Activated gamma-delta T cell treated with Interleukin-2 at 50 U/mL for 16 hours (primary cell): ENCODE data around the gene DGUOK.

Experiments used
- DNase-seq: peaks from one replicate; pipeline ENCODE4 v3.0.0-alpha.2; 2020

DGUOK gene

DNA sequence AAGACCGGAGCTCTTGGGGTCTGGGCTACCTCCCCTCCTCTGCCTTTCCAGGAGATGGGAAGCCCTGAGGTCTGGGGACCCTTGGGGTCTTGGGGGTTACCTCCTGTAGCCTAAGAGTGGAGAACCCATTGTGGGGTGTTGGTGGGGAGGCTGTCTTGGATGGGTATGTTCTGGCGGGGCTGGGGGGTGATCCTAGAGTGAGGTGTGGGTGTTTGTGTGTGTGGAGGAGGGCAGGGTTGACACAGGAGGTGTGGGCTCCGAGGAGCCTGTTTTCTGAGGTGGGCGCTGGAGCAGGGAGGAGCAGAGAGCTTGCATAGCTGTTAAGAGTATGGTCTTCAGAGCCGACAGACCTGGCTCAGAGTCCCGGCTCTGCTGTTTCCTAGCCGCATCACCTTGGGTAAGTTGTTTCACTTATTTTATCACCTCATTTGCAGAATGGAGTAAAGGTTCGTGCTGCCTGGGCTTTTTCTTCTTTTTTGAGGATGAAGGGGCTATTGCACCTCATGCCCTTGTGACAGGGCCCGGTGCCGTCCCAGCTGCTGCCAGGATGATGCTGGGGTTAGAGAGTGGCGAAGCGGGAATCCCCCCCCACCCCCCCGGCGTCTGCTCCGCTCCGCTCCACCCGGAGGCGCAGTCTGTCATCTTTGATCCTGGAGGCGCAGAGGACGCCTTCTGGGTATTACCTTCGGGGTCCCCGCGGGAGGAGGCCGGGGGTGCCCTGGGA is 75.3 kb downstream of the DGUOK start:
- no peak for DNase-seq

DNA sequence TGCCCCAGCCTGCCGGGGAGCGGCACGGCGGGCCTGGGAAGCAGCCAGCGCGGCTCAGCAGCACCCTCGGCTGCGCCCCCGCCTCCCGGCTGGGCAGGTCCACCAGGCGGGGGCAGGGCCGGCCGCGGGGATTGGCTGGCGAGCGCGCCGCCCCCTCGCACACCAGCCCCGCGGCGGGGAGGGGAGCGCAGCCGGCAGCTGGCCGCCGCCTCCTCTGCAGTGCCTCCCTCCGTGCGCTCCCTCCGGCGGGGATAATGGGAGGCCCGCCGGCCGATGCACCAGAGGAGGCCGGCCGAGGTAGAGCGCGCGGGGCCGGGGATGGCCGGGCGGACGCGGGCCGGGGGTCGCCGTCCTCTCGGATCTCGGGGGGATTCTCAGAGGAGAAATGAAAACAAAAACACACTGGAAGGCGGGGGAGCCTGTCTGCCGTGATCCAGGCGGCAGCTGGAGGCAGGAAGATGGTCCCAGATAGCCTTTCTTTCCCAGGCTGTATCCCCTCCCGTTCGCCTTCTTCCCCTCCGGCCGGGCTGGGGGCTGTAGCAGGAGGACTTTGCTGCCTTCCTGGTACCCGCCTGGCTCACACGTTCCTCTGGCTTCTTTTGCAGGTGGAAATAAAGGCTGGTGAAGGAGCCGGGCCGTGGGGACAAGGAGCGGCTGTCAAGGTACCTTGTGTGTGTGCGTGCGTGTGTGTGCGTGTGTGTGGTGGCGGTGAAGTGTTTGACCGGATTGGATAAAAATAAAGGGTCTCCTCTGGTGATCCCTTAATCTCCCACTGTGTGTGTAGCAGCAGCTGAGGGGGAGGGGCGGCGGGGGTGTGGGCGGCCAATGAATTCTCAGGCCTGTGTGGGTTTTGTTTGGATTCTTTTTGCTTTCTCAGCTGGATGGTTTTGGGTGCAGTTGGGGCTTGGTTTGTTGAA is 76.1 kb downstream of the DGUOK start:
- DNase-seq = peak; percentile 73

DNA sequence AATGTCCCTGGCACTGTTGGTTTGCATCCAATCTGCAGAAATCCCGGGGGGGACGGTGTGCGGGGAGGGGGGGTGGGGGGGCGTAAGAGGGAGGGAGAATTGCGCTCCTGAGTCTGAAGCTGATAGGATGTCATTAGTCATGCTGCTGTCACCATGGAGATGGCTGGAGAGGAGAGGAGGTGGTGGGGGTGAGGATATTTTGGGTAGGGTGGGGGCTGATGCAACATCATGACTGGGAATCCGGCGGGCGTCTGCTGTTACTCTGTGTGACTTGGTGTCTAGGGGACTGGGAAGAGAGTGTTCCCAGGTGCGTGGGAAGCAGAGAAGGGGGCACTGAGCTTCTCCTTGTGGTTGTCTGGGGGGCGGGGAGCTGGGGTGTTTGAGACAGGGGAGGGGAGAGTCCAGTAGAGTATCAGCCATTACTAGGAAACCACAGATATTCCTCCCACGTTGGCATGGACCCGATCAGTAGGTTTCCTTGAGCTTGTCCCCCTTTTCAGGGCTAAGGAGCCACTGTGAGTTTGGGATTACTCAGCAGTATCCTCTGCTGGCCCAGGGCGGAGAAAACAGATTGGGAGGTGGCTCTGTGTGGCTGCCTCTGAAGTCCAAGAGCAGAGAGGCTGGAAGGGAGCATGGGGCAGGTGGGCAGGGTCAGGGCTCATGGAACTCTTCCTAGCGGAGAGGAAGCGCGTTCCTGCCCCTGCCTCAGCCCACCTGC is 77.0 kb downstream of the DGUOK start:
- DNase-seq = no peak

DNA sequence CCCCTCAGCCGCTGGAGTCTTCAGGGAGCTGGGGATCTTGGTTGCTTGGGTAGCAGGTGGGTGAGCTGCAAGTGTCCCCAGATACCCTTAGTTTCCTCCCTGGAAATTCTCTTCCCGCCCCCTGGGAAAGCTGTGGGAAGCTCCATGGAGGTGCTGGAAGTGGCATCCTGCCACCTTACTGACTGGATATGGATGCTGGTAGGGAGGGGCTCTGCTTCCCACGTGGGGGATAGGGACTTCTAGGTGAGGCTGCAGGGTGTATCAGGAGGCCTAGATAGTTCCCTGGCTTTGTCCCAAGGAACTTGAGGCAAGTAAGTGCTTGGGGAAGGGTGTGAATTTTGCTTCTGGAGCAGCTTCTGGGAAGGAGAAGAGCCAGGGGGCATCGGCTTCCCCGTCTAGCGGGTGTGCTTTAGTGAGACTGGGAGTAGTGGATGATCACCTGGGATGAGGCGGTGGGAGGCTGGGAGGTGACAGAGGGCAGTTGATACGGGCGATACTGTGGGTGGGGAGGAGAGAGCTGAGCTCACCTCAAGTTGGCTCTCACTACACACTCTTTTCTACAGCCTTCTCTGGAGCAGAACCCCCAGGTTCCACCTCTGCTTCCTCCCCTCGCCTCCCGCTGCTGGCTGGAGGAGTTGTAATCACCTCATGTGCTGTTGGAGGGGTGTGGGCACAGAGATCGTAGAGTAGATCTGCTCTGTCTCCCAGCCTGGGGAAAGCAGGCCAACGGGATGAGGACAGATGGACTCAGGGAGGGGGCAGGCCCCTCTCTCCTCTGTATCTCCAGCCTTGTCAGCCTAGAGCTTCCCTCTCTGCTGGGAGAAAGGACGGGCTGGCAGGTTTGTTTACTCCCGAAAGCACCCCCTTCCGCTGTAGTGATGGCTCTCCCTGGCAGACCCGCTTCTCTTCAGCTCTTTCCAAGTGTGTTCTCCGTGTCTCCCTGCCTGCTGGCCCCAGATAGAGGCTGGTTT is 77.8 kb downstream of the DGUOK start:
- no peak for DNase-seq

DNA sequence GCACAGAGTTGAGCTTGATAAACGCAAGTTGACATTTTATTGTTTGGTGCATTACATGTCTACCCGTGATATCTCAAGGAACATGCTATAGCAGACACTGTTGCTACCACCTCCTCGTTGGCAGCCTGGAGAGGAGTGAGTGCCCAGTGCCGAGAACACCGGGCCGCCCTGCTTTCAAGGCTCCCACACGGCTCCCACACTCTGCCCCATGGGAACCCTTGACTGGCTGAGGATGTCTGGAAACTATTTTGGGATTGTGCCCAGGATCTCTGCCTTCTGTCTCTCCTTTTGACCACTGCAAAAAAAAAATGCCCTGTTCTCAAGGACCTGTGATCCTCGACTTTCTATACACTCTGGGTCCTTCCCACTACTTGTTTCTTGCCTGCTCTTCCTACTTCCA is 79.1 kb downstream of the DGUOK start:
- DNase-seq = no peak

DNA sequence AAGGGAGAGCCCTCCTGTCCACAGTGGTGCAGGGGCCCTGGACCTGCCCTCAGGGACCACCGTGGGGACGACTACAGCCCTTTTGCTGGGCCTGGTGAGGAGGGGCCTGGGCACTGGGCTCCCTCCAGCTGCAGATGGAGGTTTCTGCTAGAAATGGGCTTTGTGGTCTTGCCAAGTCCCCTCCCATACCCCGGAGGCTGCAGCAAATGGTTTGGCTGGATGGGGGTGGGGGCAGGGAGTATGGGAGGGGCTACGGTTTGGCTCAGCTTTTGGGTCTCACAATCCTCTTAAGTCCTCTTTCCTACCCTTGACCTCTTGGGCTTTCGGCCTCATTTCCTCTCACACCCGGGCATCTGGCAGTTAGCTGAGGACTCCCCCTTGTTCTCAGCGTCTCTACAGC is 79.8 kb downstream of the DGUOK start:
- DNase-seq = no peak

DNA sequence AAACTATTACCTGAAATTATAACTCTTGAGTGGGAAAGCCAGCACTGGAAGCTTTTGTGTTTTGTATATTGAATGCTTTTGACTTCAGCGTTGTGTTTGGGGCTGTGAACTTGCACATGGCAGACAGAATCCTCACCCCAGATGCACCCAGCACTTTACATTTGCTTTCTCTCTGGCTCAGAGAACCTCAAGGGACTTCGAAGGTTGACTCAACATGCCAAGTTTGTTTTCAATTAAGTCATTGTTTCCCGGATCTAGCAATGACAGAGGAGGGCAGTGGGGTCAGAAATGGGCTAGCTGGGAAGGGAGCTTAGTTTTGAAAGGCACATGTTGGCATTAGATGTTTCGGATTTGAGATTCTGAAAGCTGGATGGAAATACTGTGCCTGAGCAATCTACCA is 80.4 kb downstream of the DGUOK start:
- DNase-seq = no peak

DNA sequence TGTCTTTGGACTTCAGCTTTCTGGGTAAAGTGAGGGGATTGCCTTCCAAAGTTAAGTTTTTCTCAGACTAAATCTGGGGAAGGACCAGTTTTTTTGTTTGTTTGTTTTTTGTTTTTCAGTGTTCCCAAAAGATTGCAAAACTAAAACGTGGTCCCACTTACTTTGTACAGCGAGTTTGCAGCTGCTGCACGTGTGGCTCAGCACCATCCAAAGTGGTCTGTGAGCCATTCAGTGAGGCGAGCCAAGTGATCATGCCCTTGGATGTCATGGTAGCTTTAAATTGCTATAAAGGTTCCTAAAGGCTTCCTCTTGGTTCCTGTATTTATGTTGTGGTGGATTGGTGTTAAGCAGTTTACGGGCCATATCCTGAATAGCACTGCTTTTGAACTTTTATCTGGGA is 81.0 kb downstream of the DGUOK start:
- no peak for DNase-seq
